Neuronal stem cell (in vitro differentiated cells): ENCODE results near the gene OBSCN.

Experiments used
- DNase-seq: peaks from one replicate; pipeline ENCODE4 v3.0.0-alpha.2; 2013; ENCODE audit warnings: low spot score
- H2AFZ ChIP-seq: one replicate; pipeline ENCODE4 v1.6.1; 2013; ENCODE audit warnings: mild to moderate bottlenecking, low read length, inconsistent platforms
- H2AK5ac ChIP-seq: 2 replicates; pipeline ENCODE4 v1.6.1; 2013; ENCODE audit warnings: low read depth, mild to moderate bottlenecking, inconsistent platforms, low read length, moderate library complexity, mixed read lengths
- H2BK120ac ChIP-seq: 2 replicates; pipeline ENCODE4 v1.6.1; 2013; ENCODE audit warnings: low read depth, mild to moderate bottlenecking, inconsistent platforms, low read length, moderate library complexity, mixed read lengths
- H2BK12ac ChIP-seq: one replicate; pipeline ENCODE4 v1.6.1; 2013; ENCODE audit warnings: low read length, inconsistent platforms
- H2BK15ac ChIP-seq: 2 replicates; pipeline ENCODE4 v1.6.1; 2013; ENCODE audit warnings: mild to moderate bottlenecking, low read length, inconsistent platforms, mixed read lengths
- H2BK5ac ChIP-seq: one replicate; pipeline ENCODE4 v1.6.1; 2013; ENCODE audit warnings: inconsistent platforms, mild to moderate bottlenecking, low read length, moderate library complexity
- H3K14ac ChIP-seq: one replicate; pipeline ENCODE4 v1.6.1; 2013; ENCODE audit warnings: low read length, inconsistent platforms
- H3K18ac ChIP-seq: 2 replicates; pipeline ENCODE4 v1.6.1; 2013; ENCODE audit warnings: low read length, inconsistent platforms
- H3K23ac ChIP-seq: 2 replicates; pipeline ENCODE4 v1.6.1; 2013; ENCODE audit warnings: low read depth, mild to moderate bottlenecking, mixed read lengths, low read length, inconsistent platforms; ENCODE audit not compliant: poor library complexity
- H3K27ac ChIP-seq: replicated peaks from 3 replicates; pipeline ENCODE4 v1.5.1; 2013; ENCODE audit warnings: low read length, inconsistent platforms
- H3K27me3 ChIP-seq, 3 experiments: 2 replicates each; pipeline ENCODE4 v1.6.1; 2013; ENCODE audit warnings: low read length in 3 of 3, mild to moderate bottlenecking in 2 of 3, inconsistent platforms in 1 of 3, low read depth in 1 of 3, mixed read lengths in 1 of 3, moderate library complexity in 1 of 3; ENCODE audit not compliant: control insufficient read depth in 3 of 3, insufficient read depth in 3 of 3
- H3K36me3 ChIP-seq, 2 donors: replicated peaks in 1 of 2; 2 replicates each; pipeline ENCODE4 v1.6.1; 2013; ENCODE audit warnings: low read length in 2 of 2; ENCODE audit not compliant: control insufficient read depth in 2 of 2, insufficient read depth in 2 of 2
- H3K4ac ChIP-seq: 2 replicates; pipeline ENCODE4 v1.6.1; 2013; ENCODE audit warnings: inconsistent platforms, mild to moderate bottlenecking, low read length, moderate library complexity
- H3K4me1 ChIP-seq, 2 donors: 1 replicate in 1 of 2; 2 replicates in 1 of 2; pipeline ENCODE4 v1.6.1; 2013; ENCODE audit warnings: low read length in 2 of 2, low read depth in 1 of 2; ENCODE audit not compliant: control insufficient read depth in 2 of 2, insufficient read depth in 1 of 2
- H3K4me2 ChIP-seq: one replicate; pipeline ENCODE4 v1.6.1; 2013; ENCODE audit warnings: mild to moderate bottlenecking, low read length, inconsistent platforms; ENCODE audit not compliant: insufficient read depth, poor library complexity, severe bottlenecking
- H3K4me3 ChIP-seq, 2 donors: 2 replicates each; pipeline ENCODE4 v1.5.1; 2013; ENCODE audit warnings: low read length in 2 of 2, mild to moderate bottlenecking in 2 of 2, inconsistent platforms in 1 of 2, moderate library complexity in 1 of 2
- H3K79me1 ChIP-seq: one replicate; pipeline ENCODE4 v1.6.1; 2013; ENCODE audit warnings: low read depth, mild to moderate bottlenecking, inconsistent platforms, low read length, moderate library complexity
- H3K9ac ChIP-seq: one replicate; pipeline ENCODE4 v1.6.1; 2013; ENCODE audit warnings: mild to moderate bottlenecking, low read depth, low read length, inconsistent platforms; ENCODE audit not compliant: poor library complexity
- H3K9me3 ChIP-seq, 2 donors: replicated peaks in 1 of 2; 2 replicates each; pipeline versions ENCODE3 to v1.6.1; 2013; ENCODE audit warnings: low read length in 2 of 2, mild to moderate bottlenecking in 2 of 2, inconsistent platforms in 1 of 2, low read depth in 1 of 2, mixed read lengths in 1 of 2, moderate library complexity in 1 of 2; ENCODE audit not compliant: control insufficient read depth in 2 of 2, insufficient read depth in 1 of 2
- H4K8ac ChIP-seq: one replicate; pipeline ENCODE4 v1.6.1; 2013; ENCODE audit warnings: low read depth, mild to moderate bottlenecking, inconsistent platforms, low read length, moderate library complexity
- H4K91ac ChIP-seq: one replicate; pipeline ENCODE4 v1.6.1; 2013; ENCODE audit warnings: low read length, low read depth, mild to moderate bottlenecking, inconsistent platforms; ENCODE audit not compliant: poor library complexity
- WGBS, 2 donors: extraction: QIAGEN DNeasy Blood & Tissue Kit; methylation state at CpG; one replicate each; pipeline ENCODE4 v1.1.7; 2013; ENCODE audit warnings: missing lambda C conversion rate in 2 of 2, mixed read lengths in 1 of 2; ENCODE audit not compliant: insufficient read length in 2 of 2, insufficient replicate concordance in 1 of 2; ENCODE audit errors: extremely low coverage in 2 of 2; 5-methylcytosine and 5-hydroxymethylcytosine counted together

Gene OBSCN

DNA sequence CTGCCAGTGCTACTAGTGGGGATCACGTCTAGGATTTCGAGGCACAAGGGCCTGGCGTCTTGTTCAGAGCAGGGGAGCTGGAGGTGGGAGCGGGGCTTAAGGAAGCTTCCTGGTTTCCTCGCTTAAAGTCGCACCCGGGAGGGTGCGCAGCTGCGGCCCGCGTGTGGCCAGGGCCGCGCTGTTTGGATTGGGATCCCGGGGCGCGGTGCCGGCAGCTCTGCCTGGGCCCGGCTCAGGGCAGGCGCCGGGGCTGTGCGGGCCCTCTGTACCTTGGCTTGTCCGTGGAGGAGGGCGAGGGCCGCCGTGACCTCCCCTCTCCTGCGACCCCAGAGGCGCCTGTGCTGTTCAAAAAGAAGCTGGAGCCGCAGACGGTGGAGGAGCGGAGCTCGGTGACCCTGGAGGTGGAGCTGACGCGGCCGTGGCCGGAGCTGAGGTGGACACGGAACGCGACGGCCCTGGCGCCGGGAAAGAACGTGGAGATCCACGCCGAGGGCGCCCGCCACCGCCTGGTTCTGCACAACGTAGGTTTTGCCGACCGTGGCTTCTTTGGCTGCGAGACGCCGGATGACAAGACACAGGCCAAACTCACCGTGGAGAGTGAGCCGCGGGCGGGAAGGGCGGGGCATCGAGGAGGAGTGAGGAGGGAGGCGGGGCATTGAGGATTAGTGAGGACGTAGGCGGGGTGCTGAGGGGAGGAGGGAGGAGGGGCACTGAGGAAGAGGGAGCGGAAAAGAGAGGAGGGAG lies 67.8 kb downstream of the OBSCN start:
- Histone ChIP-seq H2AFZ (peak overlapping the region; percentile 91), H2BK120ac (no peak overlapping the region), H4K8ac (no peak overlapping the region), H3K4me1 (peaks cover 3 to 13% of the 10 kb centered on the region in 2 donors), H4K91ac (no peak overlapping the region), H2BK12ac (no peak overlapping the region), H3K4ac (peak overlapping the region; percentile 66), H3K4me2 (peak overlapping the region; percentile 91), H3K27me3 (peaks cover 0 to 8% (median 0%) of the 10 kb centered on the region in 3 experiments), H3K18ac (peak overlapping the region; percentile 96), H3K79me1 (peaks cover 9% of the 10 kb centered on the region), H3K9ac (peak overlapping the region; percentile 92), H3K4me3 (peak overlapping the region; percentile 56 to 78), H2AK5ac (peak overlapping the region; percentile 94), H3K36me3 (peaks cover 0 to 26% of the 10 kb centered on the region in 2 donors), H2BK5ac (peak overlapping the region; percentile 42), H3K23ac (peak overlapping the region; percentile 99), H3K14ac (peak overlapping the region; percentile 94), H3K9me3 (no peaks in the 10 kb centered on the region), H2BK15ac (peak overlapping the region; percentile 37), H3K27ac (no peak overlapping the region)
- WGBS, 2 donors = no CpG with 5 or more reads among the region's 63 CpGs
- DNase-seq = peak; percentile 88

DNA sequence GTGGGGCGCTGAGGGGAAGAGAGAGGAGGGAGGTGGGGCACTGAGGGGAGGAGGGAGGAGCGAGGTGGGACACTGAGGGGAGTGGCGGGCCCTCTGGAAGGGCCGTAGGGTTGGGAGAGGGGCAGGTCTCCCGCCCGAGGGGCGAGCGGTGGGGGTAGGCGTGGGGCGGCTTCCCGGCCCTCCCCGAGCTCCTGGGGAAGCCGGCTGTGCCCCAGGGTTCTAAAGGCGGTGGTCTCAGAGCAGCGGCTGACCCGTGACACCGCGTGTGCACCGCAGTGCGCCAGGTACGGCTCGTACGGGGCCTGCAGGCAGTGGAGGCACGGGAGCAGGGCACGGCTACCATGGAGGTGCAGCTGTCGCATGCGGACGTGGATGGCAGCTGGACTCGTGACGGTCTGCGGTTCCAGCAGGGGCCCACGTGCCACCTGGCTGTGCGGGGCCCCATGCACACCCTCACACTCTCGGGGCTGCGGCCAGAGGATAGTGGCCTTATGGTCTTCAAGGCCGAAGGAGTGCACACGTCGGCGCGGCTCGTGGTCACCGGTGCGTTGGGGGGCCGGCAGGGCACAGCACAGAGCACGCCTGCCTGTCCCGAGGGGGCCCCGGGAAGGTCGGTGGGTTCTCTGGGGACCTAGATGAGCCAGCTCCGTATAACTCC lies 68.5 kb downstream of the OBSCN start:
- H3K18ac ChIP-seq = peak overlapping the region; percentile 99
- H3K14ac ChIP-seq = peak overlapping the region; percentile 82
- no peak overlapping the region for H3K27ac ChIP-seq
- H3K4me1 ChIP-seq = peaks cover 3 to 13% of the 10 kb centered on the region in 2 donors
- no peaks in the 10 kb centered on the region for H3K9me3 ChIP-seq
- peak overlapping the region; percentile 84 for H3K4ac ChIP-seq
- H2AFZ ChIP-seq = peak overlapping the region; percentile 91
- peak overlapping the region; percentile 42 for H2BK5ac ChIP-seq
- peak overlapping the region; percentile 99 for H3K23ac ChIP-seq
- peak overlapping the region; percentile 56 to 77 for H3K4me3 ChIP-seq
- peak overlapping the region; percentile 98 for H3K9ac ChIP-seq
- H4K8ac ChIP-seq = no peak overlapping the region
- H3K36me3 ChIP-seq = peaks cover 0 to 32% of the 10 kb centered on the region in 2 donors
- H2BK15ac ChIP-seq = peak overlapping the region; percentile 49
- H2BK12ac ChIP-seq = peak overlapping the region; percentile 90
- peak overlapping the region; percentile 80 for H3K4me2 ChIP-seq
- peaks cover 9% of the 10 kb centered on the region for H3K79me1 ChIP-seq
- peaks cover 0 to 8% (median 0%) of the 10 kb centered on the region in 3 experiments for H3K27me3 ChIP-seq
- WGBS, 2 donors = no CpG with 5 or more reads among the region's 49 CpGs
- no peak overlapping the region for H2BK120ac ChIP-seq
- no peak for DNase-seq
- peak overlapping the region; percentile 24 for H4K91ac ChIP-seq
- H2AK5ac ChIP-seq = peak overlapping the region; percentile 36

GRCh38 chr1:228276901-228277490 lies 69.2 kb downstream of the OBSCN start:
- H2BK5ac ChIP-seq = peak overlapping the region; percentile 42
- no peak for DNase-seq
- no CpG with 5 or more reads among the region's 25 CpGs for WGBS, 2 donors

More at GRCh38 chr1:228276901-228277490, 69.2 kb downstream of the OBSCN start:
- Histone ChIP-seq H3K27ac (no peak overlapping the region), H3K27me3 (peaks cover 0 to 8% (median 0%) of the 10 kb centered on the region in 3 experiments), H2AK5ac (peak overlapping the region; percentile 36), H4K8ac (no peak overlapping the region), H3K4me3 (peak overlapping the region in 1 of 2 donors; percentile 27), H3K4me1 (peaks cover 3 to 13% of the 10 kb centered on the region in 2 donors), H4K91ac (no peak overlapping the region), H3K9ac (peak overlapping the region; percentile 21), H3K4ac (peak overlapping the region; percentile 76), H3K18ac (peak overlapping the region; percentile 76), H3K36me3 (peaks cover 0 to 32% of the 10 kb centered on the region in 2 donors), H3K23ac (peak overlapping the region; percentile 73), H2BK12ac (peak overlapping the region; percentile 90), H3K14ac (peak overlapping the region; percentile 49), H3K79me1 (peaks cover 9% of the 10 kb centered on the region), H2BK120ac (no peak overlapping the region), H3K9me3 (no peaks in the 10 kb centered on the region), H2BK15ac (peak overlapping the region; percentile 87), H3K4me2 (no peak overlapping the region), H2AFZ (no peak overlapping the region)
